Mesenchymal stem cell (in vitro differentiated cells and primary cell): ENCODE measurements around the gene ZNF768. TPM values are rescaled to one million over a fixed set of nuclear protein-coding genes. Genes with fewer than 3 reads are reported as not detected.
A peak's percentile ranks its signal among the peaks of the same experiment; 100 is the strongest.

Experiments used
- DNase-seq: peaks from one replicate; pipeline ENCODE4 v3.0.0-alpha.2; 2013
- H2AFZ ChIP-seq: one replicate; pipeline ENCODE4 v1.6.1; 2013; ENCODE audit warnings: low read depth, mild to moderate bottlenecking, control low read depth, inconsistent platforms, low read length, moderate library complexity
- H2AK5ac ChIP-seq: 2 replicates; pipeline ENCODE4 v1.6.1; 2013; ENCODE audit warnings: low read length, moderate library complexity, mild to moderate bottlenecking, inconsistent platforms; ENCODE audit not compliant: severe bottlenecking
- H2BK120ac ChIP-seq: one replicate; pipeline ENCODE4 v1.6.1; 2013; ENCODE audit warnings: low read depth, mild to moderate bottlenecking, inconsistent platforms, low read length, moderate library complexity
- H2BK12ac ChIP-seq, 2 experiments: one replicate each; pipeline ENCODE4 v1.6.1; 2013; ENCODE audit warnings: inconsistent platforms in 2 of 2, low read length in 2 of 2, mild to moderate bottlenecking in 2 of 2, moderate library complexity in 2 of 2, control low read depth in 1 of 2
- H2BK15ac ChIP-seq: one replicate; pipeline ENCODE4 v1.6.1; 2013; ENCODE audit warnings: mild to moderate bottlenecking, low read depth, inconsistent platforms; ENCODE audit not compliant: poor library complexity, severe bottlenecking
- H2BK5ac ChIP-seq: 2 replicates; pipeline ENCODE4 v1.6.1; 2013; ENCODE audit warnings: low read depth, mild to moderate bottlenecking, low read length, control low read depth, inconsistent platforms; ENCODE audit not compliant: poor library complexity, severe bottlenecking
- H3K14ac ChIP-seq, 2 experiments: one replicate each; pipeline ENCODE4 v1.6.1; 2013; ENCODE audit warnings: inconsistent platforms in 2 of 2, low read length in 2 of 2, control low read depth in 1 of 2, mild to moderate bottlenecking in 1 of 2, moderate library complexity in 1 of 2
- H3K18ac ChIP-seq, 2 experiments: one replicate each; pipeline ENCODE4 v1.6.1; 2013; ENCODE audit warnings: inconsistent platforms in 2 of 2, low read length in 2 of 2, control low read depth in 1 of 2, low read depth in 1 of 2, mild to moderate bottlenecking in 1 of 2
- H3K23ac ChIP-seq, 2 experiments: one replicate each; pipeline ENCODE4 v1.6.1; 2013; ENCODE audit warnings: inconsistent platforms in 2 of 2, low read length in 2 of 2, mild to moderate bottlenecking in 2 of 2, moderate library complexity in 2 of 2, control low read depth in 1 of 2
- H3K27ac ChIP-seq: 2 replicates; pipeline ENCODE4 v1.5.1; 2013; ENCODE audit warnings: mild to moderate bottlenecking, moderate library complexity, low read length, control low read depth, inconsistent platforms; ENCODE audit not compliant: poor library complexity, severe bottlenecking
- H3K27me3 ChIP-seq, 2 experiments: 2 replicates each; pipeline versions ENCODE4 v1.6.1 to v1.7.0; 2013; ENCODE audit warnings: low read length in 2 of 2, mild to moderate bottlenecking in 2 of 2, moderate library complexity in 2 of 2, control low read depth in 1 of 2, inconsistent platforms in 1 of 2; ENCODE audit not compliant: control insufficient read depth in 1 of 2, insufficient read depth in 1 of 2
- H3K36me3 ChIP-seq, 2 experiments: 2 replicates each; pipeline versions ENCODE4 v1.6.1 to v1.7.0; 2013; ENCODE audit warnings: low read length in 2 of 2, control low read depth in 1 of 2, inconsistent platforms in 1 of 2, low read depth in 1 of 2, mild to moderate bottlenecking in 1 of 2; ENCODE audit not compliant: insufficient read depth in 2 of 2, control insufficient read depth in 1 of 2
- H3K4ac ChIP-seq, 2 experiments: one replicate each; pipeline ENCODE4 v1.6.1; 2013; ENCODE audit warnings: inconsistent platforms in 2 of 2, low read length in 2 of 2, mild to moderate bottlenecking in 2 of 2, moderate library complexity in 2 of 2, control low read depth in 1 of 2, low read depth in 1 of 2
- H3K4me1 ChIP-seq: 2 replicates; pipeline ENCODE4 v1.6.1; 2013; ENCODE audit warnings: low read depth, low read length, control low read depth; ENCODE audit not compliant: control insufficient read depth, insufficient read depth
- H3K4me2 ChIP-seq: 2 replicates; pipeline ENCODE4 v1.6.1; 2013; ENCODE audit warnings: low read length, mild to moderate bottlenecking, inconsistent platforms; ENCODE audit not compliant: poor library complexity, severe bottlenecking
- H3K4me3 ChIP-seq, 2 experiments: 2 replicates each; pipeline versions ENCODE4 v1.5.1 to v1.7.0; 2013; ENCODE audit warnings: low read length in 2 of 2, mild to moderate bottlenecking in 2 of 2, control low read depth in 1 of 2, low read depth in 1 of 2; ENCODE audit not compliant: insufficient read depth in 1 of 2
- H3K79me1 ChIP-seq: replicated peaks from 2 replicates; pipeline ENCODE4 v1.6.1; 2013; ENCODE audit warnings: mild to moderate bottlenecking, control low read depth, low read length, inconsistent platforms; ENCODE audit not compliant: poor library complexity, severe bottlenecking
- H3K9ac ChIP-seq: 2 replicates; pipeline ENCODE4 v1.7.0; 2013; ENCODE audit warnings: mild to moderate bottlenecking, low read length, moderate library complexity
- H3K9me3 ChIP-seq: 2 replicates; pipeline ENCODE4 v1.7.0; 2013; ENCODE audit warnings: mild to moderate bottlenecking, low read length; ENCODE audit not compliant: control insufficient read depth
- H4K8ac ChIP-seq: one replicate; pipeline ENCODE4 v1.6.1; 2013; ENCODE audit warnings: inconsistent platforms, mild to moderate bottlenecking, low read length, moderate library complexity
- H4K91ac ChIP-seq: one replicate; pipeline ENCODE4 v1.6.1; 2013; ENCODE audit warnings: mild to moderate bottlenecking, low read length, inconsistent platforms
- WGBS: methylation state at CpG from one replicate; pipeline ENCODE4 v1.1.7; 2013; ENCODE audit warnings: mixed read lengths; 5-methylcytosine and 5-hydroxymethylcytosine counted together
- small RNA-seq: library from polyadenylated mRNA; stranded (forward); fragments of <200 nt; extraction: miRNeasy Mini kit (QIAGEN cat#:217004); gene quantifications from one replicate; pipeline ENCODE3, GENCODE V24; 2013; ENCODE audit warnings: low read depth

The ZNF768 gene

GRCh38 chr16:30474074-30474452, 52.3 kb downstream of the ZNF768 start:
- Histone ChIP-seq H2BK120ac (no peak overlapping the region), H3K4me3 (no peak overlapping the region), H3K18ac (no peak overlapping the region), H3K9me3 (no peaks in the 10 kb centered on the region), H3K27ac (no peak overlapping the region), H2BK15ac (no peak overlapping the region), H3K27me3 (peaks cover 3 to 55% of the 10 kb centered on the region in 2 experiments), H3K9ac (no peak overlapping the region), H4K91ac (no peak overlapping the region), H4K8ac (no peak overlapping the region), H3K36me3 (no peaks in the 10 kb centered on the region), H3K23ac (no peak overlapping the region), H3K79me1 (no peaks in the 10 kb centered on the region), H2BK5ac (no peak overlapping the region), H3K4me1 (no peaks in the 10 kb centered on the region), H2BK12ac (no peak overlapping the region), H3K4ac (peak overlapping the region in 1 of 2 experiments; percentile 13), H3K4me2 (no peak overlapping the region), H2AK5ac (no peak overlapping the region), H2AFZ (no peak overlapping the region), H3K14ac (no peak overlapping the region)
- WGBS: 89% methylated on average over 28 of the region's 35 CpGs
- no peak for DNase-seq

Small RNA genes lying within 50 kb of the gene (small RNA-seq; reads per million reads assigned to genes)
- gene MIR4518 (not detected), gene RNU7-61P (not detected)
